GOT3 (cell line): ENCODE results near the gene RIN3.
"Not testable (repeated sequence)": the region's sequence is repeated elsewhere in the genome, so short reads cannot be mapped to it uniquely, and the experiment has no call there.

Experiments
- DNase-seq: peaks from one replicate; lab custom pipeline; 2025; ENCODE audit warnings: mixed read lengths; lab: John Stamatoyannopoulos, UW

Gene RIN3

DNA sequence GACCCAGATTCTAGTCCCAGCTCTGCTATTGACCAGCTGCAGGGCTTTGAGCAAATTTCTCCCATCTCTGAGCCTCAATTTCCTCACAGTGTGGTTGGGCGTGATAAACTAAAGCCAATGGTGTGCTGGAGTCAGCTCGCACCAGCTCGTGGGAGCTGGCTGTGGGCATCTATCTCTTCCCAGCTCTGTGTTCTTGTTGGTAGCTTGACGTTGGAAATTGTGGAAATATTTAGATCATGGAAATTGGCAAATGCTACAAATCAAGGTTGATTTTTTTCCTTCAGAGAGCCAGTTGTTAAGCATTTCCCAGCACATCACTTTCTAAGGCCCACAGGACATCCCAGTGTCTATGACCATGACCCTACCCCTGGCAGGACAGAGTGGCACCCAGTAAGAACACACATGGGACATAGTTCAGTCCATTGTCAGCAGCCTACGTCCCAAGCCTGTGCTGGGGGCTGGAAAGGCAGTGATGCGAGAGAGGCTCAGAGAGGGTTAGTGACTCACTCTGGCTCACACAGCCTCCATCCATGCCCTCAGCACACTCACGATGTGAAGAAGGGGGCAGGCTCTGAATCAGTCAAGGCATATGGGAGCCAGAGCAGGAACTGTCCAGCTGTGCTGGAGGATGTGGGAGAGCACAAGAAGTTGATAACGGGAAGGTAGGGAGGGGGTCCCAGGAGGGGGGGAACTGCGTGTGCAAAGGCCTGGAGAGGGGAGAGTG is 157.2 kb downstream of the RIN3 start:
- DNase-seq, result no peak

DNA sequence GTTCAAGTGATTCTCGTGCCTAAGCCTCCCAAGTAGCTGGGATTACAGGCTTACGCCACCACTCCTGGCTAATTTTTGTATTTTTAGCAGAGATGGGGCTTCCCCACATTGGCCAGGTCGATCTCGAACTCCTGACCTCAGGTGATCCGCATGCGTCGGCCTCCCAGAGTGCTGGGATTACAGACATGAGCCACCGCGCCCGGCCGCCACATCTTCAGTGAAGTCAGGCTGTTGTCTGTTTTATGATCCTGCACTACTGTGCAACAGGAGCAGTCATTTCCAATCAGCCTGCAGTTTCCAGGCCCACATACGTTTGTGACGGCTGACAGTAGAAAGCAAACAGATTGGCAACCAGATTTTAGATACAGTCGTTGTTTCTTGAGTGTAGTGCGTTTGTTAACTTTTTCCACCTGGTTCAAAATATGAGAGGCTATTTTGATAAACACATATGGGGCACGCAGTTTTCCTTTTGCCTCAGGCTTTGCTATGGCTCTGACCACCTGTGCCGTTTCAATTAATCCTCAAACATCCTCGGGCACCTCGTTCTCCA is 160.1 kb downstream of the RIN3 start:
- DNase-seq, result no peak

DNA sequence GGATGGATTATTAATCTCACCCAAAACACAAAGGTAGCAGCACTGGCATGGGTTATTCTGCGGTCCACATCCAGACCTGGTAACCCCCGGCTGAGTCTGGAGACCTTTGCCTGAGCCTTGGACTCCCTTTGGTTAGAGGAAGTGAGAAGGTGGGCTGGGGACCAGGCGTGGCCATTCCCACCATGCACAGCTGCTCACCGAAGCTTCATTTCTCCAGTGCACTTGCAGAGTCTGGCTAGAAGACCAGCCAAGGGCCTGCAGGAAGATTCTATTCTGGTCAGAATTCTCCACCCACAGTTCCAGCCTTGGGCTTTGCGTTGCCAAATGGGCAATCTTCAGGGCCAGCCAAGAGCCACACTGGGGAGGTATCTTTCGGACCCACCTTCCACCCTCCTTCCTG is 161.8 kb downstream of the RIN3 start:
- DNase-seq, result no peak

DNA sequence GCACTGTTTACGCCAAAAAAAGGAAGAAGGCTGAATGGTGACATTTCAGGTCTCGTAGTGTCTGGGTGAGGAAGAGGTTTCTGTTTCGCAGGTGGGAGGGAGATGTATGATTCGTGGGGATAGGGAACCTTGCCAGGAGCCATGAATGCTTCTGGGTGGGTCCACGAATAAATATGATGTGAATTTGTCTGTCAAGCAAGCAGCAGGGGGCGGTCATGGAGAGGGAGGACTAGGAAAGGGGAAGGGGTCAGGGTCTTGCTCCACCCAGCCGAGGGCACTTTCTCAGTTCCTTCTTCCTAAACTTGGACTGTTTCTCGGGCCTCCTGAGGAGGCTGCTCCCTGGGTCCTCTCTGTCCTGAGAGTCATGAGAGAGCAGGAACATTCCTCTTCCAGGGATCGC is 162.4 kb downstream of the RIN3 start:
- no peak for DNase-seq

DNA sequence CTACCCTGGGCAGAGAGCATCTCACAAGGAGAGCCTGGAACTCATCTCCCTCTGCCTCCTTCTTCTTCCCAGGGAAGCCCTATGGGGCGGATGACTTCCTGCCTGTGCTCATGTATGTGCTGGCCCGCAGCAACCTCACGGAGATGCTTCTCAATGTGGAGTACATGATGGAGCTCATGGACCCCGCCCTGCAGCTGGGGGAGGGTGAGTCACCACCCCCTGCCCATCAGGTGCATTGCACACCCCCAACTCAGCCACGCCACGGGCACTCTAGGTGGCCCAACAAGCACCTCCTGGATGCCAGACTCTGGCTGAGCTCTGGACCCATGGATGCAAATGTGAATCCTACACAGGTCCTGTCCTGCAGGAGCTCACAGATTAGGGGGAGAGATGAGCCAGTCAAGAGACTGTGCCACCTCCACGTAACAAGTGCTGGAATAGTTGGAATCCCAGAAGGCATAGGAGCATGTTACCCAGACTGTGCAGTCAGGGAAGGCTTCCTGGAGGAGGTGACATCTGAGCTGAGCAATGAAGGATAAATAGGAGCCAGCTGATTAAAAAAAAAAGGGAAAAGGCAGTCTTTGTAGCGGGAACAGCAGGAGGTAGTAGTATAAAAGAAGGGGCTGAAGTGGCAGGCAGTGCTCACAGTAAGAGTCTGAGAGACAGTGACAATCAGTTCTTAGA is 163.0 kb downstream of the RIN3 start:
- DNase-seq, result no peak

DNA sequence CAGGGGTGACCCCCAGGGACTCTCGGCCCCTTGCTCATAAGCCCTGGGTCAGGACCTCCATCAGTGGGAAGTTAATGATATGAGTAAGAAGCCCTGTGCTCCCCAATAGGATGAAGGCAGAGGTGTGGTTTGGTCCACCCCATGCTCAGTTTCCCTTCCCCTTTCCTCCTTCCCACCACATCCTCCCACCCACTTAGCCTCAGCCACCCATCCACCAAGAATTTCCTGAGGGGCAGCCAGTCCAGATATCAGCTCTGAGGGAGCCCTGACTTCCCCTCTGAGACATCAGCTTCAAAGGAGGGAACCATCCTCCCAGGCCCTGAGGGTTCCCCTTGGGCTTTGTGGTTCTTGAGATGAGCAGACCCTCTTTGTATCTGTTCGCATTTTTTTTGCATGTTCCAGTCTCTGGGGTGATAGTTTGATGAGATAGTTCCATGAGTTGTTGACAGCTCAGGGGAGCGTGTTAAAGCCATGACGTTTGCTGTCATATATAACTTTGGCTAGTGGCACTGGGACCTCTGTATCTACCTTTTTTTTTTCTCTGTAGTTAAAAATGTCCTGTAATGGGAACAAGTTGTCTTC is 163.6 kb downstream of the RIN3 start:
- DNase-seq, result no peak

DNA sequence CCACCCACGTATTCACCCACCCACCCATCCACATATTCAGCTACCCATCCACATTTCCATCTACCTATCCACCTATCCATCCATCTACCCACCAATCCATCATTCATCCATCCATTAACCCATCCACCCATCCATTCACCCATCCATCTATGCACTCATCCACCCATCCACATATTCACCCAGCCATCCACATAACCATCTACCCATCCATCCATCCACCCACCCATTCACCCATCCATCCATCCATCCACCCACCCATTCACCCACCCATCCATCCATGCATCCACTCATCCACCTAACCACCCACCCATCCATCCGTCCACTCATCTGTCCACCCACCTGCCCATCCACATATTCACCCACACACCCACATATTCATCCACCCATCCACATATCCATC is 164.4 kb downstream of the RIN3 start:
- no peak for DNase-seq

DNA sequence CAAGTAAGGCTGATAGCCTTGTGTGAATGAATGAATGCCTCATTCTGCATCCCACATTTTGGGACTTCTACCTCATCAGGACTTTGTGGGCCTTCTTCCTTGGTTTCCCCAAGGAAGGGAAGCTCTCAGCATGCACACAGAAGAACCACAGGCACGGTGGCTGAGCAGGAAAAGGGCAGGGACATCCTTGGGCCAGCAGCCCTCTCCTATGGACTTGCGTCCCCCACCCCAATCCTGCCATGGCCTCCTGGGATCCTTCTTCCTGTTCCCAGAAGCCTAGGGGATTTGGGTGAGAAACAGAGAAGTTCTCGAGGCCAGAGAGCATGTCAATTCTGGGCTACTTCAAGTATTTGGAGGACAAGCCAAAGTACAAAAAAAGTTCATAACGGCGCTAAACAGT is 165.2 kb downstream of the RIN3 start:
- no peak for DNase-seq

DNA sequence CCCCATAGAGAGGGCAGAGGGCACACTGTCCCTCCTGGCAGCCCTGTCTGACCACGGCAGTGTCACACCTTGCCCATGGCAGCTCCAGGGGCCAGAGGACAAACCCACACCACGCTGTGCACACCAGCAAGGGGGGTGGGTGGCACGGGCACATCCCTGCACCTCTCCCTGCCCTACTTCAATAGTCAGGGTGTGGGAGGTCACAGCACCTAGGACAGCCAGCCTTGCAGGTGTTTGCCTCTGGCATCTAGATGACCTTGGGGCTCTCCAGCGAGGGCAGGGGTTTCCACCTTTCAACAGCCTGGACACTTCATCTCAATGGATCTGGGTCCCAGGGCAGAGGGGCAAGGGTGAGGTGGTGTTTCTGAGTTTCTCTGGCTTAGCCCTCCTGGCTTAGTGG is 165.7 kb downstream of the RIN3 start:
- DNase-seq, result no peak

DNA sequence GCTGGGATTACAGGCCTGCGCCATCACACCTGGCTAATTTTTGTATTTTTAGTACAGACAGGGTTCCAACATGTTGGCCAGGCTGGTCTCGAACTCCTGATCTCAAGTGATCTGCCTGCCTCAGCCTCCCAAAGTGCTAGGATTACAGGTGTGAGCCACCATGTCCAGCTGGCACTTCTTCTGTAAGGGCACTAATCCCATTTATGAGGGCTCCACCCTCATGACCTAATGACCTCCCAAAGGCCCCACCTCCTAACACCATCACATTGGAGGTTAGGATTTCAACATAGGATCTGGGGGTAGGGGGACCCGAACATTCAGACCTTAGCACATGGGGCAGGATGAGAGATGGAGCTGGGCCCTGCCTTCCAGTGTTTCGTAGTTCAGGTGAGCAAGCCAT is 166.7 kb downstream of the RIN3 start:
- not testable (repeated sequence) for DNase-seq

DNA sequence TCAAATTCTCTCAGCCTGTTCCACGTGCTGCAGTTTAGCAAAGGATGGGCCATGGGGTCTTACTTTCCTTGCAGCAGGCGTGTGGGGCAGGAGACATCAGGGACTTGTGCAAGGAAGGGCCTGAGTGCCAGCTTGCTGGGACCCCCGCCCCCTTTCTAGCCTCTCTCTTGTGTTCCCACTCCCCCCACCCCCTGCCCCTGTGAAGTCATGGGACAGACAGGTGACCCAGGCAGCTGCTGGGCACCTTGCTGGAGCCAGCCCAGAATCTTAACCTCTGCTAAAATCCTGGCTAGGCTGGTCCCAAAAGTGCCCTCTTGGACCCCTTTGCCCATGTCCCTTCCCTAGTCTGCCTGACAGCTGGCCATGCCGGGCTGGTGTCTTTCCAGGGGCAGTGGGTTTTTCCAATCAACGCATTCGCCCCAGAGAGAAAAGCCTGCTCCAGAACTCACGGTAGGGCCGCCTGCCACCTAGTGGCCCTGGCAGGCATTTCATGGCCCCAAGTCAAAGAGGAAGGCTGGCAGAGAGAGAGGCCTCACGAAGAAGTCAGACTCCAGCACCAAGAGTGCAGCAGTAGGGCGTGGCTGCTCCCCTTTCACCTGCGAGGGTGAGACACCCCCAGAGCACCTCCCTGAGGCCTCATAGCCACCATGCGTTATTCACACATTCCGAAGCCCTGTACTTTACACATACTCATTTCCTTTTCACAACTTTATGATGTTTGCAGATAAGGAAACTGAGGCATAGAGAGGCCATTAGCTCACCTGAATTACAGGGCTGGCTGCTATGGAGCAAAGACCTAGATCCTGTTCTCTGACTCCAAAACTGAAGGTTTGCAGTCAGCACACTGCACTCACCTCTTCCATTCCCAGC is 167.4 kb downstream of the RIN3 start:
- DNase-seq, result no peak

DNA sequence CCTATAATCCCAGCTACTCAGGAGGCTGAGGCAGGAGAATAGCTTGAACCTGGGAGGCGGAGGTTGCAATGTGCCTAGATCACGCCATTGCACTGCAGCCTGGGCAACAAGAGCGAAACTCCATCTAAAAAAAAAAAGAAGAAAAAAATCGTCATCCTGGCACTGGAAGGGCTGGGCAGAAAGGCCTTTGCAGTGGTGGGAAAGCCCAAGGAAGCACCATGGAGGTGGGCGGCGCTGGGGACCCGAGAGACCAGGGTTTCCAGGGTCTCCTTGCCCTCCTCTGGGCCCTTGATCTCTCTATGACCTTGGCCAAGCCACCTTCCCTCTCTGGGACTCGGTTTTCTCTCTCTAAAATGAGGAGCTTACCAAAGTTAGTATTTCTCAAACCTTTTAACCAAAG is 169.5 kb downstream of the RIN3 start:
- DNase-seq, result no peak

DNA sequence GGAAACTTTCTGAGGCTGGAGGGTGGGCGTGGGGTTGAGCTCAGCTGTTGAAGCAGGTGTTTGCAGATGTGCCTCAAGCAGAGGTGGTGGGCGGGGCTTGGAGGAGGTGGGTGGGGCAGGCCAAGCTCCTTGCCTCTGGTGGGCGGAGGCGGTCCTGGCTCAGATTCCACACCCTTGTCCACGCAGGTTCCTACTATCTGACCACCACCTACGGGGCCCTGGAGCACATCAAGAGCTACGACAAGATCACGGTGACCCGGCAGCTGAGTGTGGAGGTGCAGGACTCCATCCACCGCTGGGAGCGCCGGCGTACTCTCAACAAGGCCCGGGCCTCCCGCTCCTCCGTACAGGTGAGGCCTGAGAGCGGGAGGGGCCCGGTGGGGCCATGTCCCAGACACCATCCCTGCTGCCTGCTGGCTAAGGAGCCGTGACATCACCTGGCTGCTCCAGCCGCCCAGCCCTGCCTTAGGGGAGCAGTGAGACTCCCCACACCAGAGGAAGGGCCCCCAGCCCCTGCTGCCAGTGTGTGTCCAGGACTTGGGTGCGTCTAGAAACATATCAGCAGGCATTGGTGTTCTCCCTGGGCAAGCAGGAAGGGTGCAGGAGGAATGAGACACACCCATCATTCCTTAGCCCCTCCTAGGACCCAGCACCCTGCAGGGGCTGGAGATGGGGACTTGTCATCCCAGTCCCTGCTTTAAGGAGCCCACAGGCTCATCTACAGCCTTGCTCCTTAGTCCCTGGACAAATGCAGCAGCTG is 171.4 kb downstream of the RIN3 start:
- DNase-seq, result no peak

DNA sequence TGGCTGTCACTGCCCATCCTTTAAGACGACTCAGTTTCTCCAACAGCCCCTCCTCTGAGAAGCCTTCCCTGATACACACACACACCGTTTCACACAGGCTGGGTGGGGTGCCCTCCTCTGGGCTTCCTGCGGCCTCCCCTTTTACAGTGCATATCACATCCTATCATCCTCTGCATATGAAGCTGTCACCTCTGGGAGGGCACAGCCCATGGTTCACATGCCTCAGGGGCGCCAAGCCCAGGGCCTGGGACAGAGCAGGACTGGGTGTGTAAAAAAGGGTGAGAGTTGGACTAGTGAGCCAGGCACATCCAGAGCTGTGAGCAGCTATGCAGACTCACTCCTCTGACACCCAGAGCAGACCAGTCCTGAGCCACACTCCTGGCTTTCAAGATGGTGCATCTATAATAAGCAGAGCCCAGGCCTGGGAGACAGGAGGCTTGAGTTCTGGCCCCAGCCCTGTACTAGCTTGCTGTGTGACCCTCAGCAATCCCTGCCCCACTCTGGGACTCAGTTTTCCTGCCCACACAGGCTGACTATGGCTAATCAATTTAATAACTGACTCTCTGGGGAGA is 172.3 kb downstream of the RIN3 start:
- no peak for DNase-seq

DNA sequence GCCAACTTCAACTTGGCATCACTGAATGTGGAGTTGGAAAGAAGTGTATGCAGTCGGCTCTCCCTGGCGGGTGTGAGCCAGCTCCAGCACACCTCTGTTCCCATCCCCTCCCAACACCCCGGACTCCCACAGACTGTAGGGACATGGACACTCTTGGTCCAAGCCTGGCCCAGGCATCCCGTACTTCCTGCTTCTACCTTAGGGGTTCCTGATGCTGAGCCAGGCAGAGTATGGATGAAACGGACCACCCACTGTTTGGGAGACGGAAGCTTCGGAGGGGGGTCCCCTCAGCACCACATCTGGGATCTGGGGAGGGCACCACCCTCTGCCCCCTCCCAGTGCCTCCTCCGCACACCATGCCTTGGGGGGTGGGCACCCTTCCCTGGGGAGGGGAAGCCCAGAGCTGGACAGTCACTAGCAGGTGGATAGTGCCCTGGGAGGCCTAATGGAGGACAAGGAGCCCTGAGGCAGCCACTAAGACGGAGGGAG is 172.9 kb downstream of the RIN3 start:
- no peak for DNase-seq

DNA sequence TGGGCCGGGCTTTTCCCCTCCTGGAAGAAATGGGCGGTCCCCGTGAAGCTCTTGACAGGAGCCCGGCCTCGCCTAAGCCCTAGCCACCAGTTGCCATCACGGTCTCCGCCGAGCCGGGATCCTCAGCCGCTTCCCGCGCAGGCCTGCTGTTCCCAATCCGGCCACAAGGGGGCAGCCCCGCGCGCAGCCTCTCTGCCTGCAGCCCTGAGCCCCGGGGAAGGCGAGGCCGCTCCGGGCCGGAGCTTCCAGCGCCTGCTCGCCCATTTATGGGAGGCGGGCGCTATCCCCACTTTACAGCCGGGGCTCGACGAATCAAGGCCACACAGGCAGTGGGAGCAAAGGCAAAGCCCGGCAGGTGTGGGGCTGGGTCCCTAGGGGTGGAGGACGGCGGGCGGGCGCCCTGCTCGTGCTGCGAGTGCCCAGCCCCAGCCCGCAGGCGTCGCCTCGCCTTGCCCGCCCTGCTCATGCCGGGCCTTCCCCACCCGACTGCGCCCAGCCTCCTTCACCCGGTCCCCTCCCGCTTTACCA is 173.4 kb downstream of the RIN3 start:
- DNase-seq, result no peak

DNA sequence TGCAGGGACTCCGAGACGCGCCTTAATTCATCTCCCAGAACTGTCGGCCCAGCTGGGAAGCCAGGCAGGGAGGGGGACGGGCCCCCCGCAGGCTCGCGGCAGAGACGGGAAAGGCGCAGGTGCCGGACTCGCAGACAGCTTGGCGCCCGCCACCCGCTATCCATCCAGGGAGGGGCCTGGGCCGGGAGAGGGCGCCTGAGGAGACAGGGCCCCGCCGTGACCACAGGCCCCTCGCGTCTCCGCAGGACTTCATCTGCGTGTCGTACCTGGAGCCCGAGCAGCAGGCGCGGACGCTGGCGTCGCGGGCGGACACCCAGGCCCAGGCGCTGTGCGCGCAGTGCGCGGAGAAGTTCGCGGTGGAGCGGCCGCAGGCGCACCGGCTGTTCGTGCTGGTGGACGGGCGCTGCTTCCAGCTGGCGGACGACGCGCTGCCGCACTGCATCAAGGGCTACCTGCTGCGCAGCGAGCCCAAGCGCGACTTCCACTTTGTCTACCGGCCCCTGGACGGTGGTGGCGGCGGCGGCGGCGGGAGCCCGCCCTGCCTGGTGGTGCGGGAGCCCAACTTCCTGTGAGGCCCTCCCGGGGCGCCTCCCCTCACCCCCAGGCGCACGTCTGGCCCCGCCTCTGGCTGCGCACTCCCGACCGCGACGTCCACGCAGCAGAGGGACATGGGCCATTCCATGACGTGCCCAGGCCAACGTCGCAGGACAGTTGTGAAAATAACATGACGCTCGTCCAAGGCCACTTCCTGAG is 174.3 kb downstream of the RIN3 start:
- no peak for DNase-seq

DNA sequence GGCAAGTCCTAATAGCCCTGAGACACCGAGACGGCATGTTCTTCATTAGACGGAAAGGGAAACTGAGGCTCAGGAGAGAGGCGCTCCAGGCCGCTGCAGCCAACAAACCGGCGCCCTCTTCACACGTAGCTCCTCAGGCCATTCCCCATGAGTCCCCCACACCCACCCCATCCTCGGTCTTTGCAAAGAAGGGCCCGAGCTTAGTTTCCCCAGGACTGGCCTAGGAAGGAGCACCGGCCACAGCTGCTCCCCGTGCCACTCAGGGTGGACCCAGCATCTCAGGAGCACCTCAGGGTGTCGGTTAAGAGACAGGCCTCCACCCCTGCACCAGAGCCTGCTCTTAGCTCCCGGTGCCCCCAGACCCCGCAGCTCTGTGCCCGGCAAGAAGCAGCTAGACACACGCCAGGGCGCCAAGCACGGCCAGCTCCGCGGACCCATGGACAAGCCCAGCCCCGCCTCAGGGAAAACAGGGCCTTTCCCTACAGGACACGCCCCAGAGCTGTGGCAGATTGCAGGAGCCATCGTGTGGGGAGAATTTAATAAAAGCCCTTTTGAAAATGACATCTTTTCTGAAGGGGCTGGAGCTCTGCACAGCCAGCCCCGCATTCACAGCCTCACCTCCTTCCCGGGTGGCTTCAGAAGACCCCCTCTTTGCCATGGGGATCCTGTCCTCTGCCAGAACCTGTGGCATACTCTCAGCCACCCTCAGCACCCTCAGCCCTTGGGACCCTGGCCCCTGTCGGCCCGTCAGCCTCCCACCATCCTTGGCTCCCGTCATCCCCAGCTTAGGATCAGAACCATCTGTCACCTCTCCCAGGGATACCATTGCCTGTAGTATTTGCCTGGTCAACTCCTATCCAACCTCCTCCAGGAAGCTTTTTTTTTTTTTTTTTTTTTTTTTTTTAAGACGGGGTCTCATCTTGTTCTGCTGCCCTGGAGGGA is 175.1 kb downstream of the RIN3 start:
- no peak for DNase-seq
